HG03103 (cell line): ENCODE results near the gene THEMIS.
"Not testable (repeated sequence)": the region's sequence is repeated elsewhere in the genome, so short reads cannot be mapped to it uniquely, and the experiment has no call there.

Experiments used
- ATAC-seq: cut with Tn5 transposase; IDR thresholded peaks from one replicate; pipeline ENCODE4 v1.9.1; 2021; ENCODE audit warnings: low read depth; ENCODE audit not compliant: unreplicated experiment

The THEMIS gene

DNA sequence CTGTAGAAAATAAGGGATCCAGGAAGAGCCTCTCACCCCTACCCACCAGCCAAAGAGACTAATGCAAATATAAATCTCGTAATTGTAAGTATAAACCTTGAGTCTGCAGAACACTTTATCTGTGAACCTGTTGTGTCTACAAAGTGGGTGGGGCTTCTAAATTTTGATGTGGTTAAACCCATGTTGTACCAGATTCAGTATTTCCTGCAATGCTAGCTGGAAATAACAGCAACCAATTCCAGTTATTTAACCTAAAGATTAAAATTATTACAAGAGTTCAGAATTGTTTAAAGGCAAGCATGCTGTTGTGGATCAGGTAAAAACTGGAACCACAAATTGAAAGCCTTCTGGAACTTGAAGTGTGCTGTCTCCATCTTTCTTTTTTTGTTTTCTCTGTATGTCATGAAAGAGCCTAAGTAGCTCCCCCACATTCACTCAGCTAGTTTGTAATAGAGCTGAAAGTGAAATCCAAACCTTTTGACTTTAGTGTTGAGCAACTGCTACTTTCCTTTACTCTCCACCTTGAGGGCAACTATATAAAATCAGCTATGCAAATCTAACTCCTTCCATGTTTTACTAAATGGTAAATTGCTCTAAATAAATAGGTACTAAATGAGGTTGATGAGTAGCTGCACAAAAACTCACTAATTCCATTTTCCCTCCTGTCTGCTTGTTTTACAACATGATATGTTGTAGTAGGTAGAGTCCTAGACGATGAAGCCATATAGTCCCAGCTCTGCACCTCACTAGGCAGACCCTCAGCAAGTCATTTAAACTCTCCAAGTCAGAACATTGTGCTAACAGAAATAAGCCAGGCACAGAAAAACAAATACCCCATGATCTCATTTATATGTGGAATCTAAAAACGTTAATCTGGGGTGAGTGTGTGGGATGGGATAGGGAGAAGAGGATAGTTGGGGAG is 17.9 kb upstream of the THEMIS start:
- no peak for ATAC-seq

DNA sequence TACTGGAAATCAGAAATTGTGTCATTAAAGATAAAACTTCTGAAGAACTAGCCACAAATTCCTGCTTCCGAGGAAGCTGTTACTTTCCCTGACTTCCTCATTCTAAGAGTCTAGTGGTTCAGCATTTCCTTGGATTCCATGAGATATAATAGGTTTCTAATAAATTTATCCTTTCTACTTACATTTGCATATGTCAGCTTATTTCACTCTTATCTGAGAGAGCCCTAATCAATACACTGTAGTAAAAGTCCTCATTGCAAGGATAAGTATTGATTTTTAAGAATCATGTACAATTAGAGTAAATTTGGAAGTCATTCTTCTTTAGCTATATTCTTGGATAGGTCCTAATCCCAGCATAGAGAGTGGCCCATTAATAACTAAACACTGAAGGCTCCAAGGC is 16.9 kb upstream of the THEMIS start:
- no peak for ATAC-seq

DNA sequence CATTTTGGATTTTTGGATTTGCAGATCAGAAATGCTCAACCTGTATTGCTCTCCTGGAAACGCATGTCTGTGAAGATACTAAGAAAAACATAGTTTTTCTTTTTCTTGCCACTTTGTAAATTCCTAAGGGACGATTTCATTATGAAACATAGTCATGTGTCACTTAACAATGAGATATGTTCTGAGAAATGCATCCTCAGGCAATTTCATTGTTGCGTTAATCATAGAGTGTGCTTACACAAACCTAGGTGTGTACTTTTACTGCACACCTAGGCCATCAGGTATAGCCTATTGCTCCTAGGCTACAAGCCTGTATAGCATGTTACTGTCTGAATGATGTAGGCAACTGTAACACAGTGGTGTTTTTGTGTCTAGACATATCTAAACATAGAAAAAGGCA is 13.4 kb upstream of the THEMIS start:
- ATAC-seq = no peak

DNA sequence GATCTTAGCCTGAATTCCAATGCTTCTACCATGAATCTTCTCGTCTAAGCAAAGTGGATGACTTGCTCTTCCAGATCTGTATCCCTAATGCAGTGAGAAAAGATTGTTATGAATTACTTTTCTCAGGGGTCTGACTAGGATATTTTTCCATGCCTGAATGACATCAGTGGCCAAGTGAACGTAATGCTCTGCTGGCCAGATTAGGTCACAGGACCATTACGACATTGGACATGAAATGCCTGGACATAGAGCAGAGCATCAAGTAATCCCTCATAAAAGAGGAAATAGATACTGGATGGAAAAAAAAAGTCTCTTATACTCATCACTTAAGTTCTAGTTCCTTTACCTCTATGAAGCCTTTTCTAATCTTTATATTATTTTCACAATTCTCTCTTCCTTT is 12.1 kb upstream of the THEMIS start:
- ATAC-seq = no peak

DNA sequence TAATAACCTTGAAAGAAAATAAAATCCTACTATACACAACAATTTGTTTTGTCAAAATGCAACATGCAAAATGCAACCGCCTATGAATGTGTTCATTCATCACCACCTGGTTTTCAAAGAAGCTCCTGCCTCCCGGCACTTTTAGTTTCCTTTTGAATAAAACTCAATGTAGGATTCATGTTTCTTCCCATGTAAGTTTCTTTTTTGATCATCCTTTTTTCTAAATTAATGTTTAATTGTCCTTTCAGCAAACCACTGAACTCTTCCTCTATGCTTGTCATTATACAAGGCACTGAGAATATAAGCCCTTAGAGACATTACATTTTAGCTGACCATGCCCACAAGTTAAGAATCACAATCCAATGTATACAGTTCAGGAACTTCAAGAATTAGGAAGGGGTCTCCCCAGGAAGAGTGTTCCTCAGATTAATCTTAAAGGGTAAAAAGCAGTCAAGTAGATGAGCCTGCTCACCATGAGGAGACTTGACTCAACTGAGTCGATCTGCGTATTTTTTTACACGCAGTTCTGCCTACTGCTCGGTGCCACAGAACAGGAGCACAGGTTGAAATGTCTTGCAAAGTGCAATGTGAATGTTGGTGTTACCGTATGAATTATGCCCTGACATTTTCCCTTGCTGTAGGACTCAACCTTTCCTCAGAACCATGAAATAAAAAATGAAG is 7.2 kb upstream of the THEMIS start:
- no peak for ATAC-seq

DNA sequence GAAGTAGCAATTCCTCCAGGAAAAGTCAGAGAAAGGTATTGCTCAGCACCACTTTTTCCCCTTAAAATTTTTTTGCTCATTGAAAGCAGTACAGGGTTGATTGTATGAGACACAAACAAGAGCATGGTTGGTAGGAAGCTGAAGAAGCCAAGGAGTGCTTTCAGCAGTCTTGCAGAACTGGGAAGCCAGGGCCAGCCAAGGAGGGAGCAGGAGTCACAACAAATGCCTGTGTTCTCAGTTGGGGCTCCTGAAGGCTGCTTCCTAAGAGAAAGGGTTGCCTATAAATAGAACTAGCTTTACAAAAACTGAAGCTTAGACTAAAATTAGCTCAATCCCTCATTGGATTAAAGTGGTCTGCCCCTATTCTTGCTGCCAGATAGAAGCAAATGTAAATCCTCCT is 3.3 kb upstream of the THEMIS start:
- no peak for ATAC-seq

DNA sequence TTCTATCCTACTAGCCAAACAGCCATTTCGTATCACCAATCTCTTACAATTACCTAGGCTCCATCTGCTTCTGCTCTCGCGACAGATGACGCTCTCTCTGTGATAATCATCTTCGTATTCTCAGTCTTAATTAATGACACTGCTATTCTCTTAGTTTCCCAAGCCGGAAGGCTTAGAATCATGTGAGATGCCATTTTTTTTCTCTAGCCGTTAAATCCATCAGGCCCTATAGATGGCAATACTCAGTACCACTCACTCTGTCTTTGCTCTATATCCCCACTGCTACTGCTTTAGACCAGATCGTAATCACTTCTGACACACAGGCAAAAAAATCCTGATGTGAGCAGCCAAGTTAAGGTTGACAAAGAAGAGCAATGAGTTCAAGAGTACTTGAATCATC is 2.1 kb upstream of the THEMIS start:
- no peak for ATAC-seq

DNA sequence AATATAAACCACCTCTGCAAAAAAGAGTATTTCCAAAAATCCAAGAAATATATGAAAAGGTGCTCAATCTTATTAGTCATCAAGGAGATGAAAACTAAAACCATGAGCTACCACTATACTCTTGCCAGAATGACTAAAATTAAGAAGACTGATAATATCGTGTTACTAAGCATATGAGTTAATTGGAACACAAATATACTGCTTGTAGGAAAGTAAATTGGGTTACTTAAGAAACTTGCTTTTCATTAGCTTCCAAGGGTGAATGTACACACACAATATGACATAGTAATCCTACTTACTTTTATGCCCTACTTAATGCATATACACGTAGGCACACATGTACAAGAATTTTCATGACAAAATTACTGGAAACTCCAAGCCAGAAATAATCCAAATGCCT is 3.4 kb downstream of the THEMIS start:
- ATAC-seq = no peak

DNA sequence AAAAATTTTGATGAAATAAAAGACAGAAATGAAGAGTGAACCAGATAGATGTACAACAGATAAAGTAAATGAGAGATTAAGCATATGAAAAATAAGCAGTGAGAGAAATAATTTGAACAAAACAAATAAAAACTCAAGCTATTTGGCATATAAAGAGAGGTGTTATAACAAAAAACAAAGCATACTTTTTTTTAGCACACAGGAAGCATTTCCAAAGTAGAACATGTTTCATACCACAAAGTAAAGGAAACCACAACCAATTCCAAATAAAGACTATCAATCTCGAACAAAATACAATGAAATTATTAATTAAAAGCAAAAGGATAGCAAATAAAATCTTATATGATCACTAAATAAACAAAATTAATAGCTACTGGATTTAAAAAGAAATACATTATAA is 6.8 kb downstream of the THEMIS start:
- ATAC-seq = no peak

DNA sequence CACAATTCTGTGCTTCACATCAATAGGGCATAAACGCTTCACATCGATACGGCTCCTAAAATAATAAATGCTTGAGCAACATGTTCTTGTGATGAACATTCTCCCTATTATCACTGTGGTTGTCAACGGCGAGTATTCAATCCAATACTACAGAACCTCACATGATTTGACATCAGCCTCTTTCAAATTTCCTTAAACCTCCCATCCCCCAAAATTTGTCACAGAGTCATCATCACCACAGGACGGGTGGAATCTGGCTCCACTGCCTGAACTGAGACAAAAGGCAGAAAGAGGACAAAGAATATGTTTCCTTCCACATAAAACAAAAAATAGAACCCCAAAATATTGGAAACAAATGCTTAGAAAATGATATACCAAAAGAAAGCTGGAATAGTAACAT is 7.3 kb downstream of the THEMIS start:
- no peak for ATAC-seq

DNA sequence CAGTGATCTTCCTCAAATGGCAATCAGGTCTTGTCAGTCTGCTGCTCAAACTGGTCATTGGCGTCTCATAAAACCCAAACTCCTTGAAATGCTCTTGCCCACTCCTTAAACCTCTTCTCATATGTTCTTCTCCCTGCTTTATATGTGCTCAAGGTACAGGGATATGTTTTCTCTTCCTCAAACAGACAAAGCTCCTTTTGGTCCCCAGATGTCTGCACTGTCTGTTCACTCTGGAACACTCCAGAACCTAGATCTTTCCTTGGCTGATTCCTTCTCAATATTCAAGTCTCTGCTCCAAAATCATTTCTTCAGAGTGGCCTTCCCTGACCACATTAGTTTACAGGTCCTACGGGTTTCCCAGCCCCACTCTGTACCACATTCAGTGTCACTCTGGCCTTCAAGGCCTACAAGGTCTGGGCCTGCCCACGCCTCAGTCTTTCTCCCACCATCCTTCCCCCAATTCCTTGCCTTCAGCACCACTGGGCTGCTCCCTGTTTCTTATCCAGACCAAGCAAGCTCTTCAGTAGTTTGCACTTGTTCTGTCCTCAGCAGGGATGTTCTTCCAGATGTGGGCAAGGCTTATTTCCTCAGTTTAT is 9.0 kb downstream of the THEMIS start:
- no peak for ATAC-seq

DNA sequence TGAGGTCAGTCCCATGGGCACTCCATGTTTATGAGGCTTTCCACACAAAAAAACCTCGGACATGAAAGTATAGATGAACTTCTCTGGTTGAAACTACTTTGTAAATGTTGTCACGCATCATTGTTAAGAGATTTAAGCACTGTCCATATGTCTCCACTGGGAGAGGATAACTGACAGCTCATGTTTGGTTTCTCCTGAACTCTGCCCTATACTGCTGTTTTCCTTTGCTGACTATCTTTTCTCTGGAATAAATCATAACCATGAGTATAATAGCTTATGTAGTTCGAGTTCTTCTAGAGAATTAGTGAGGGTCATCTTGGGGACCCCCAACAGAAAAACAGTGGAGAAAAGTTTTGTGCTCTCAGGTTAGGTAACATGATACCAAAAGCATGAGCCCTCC is 14.3 kb downstream of the THEMIS start:
- ATAC-seq = no peak

DNA sequence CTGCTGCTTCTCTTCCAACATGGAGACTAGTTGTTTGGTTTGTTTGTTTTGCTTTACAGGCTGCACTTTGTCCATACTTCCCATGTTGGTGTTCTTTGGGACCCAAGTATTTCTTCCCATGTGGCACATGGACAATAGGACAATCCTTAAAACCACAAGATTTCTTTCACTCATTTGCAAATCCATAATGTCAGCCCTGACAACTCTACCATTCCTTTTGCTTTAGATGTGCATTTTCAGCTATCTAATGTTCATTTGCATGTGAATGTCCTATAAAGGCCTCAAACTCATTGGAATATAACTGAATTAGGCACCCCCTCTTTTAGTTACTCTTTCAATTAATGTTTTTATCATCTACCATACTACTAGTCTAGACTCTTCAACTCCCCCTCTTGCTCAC is 16.7 kb downstream of the THEMIS start:
- no peak for ATAC-seq

DNA sequence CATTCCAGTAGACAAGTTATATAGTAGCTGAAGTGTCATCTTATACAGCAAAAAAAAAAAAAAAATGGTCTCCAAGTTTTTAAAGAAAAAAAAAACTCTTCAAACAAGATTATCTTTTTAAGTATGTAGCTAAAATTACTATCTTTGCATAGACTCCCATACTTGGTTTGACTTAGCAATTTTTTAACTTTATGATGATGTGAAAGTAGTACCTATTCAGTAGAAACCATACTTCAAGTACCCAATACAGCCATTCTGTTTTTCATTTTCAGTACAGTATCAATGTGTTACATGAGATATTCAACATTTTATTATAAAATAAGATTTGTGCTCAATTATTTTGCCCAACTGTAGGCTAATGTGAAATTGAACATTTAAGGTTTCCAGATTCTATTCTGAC is 18.9 kb downstream of the THEMIS start:
- ATAC-seq = not testable (repeated sequence)

DNA sequence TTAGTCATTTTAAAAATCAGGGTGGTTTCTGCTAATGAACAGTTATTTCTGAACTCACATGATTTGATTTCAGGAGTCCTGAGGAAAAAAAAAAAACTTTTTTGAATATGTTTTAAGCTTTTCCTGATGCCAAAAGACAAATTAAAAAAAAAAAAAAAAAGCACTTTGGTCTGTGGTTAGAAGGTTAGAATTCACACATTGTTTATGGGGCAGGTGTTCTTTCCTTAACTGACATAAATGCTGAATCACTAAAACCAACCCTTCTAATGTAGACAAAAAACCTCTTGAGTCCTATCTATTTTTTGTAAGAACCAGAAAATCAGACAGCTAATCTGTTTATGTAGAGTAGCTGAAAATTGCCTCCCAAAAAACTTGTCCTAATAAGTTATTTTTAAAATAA is 20.4 kb downstream of the THEMIS start:
- no peak for ATAC-seq

DNA sequence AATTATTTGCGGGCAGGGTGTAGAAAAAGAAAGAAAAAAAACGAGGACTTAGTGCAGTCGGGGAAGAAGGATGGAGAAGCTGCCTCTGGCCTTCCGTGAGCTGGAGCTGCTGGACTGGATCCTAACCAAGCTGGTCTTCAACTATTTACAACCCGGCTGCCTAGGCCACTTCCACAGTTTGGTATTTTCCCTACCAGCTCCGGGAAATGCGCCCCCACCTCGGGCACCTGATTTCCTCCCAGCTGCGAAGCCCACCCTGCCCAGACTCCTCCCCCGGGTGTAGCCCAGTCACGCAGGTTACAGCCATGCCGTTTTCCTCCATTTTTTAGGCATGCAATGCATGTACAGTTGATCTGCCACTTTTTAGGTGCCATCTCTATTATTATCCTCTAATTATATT is 21.2 kb downstream of the THEMIS start:
- ATAC-seq = no peak

DNA sequence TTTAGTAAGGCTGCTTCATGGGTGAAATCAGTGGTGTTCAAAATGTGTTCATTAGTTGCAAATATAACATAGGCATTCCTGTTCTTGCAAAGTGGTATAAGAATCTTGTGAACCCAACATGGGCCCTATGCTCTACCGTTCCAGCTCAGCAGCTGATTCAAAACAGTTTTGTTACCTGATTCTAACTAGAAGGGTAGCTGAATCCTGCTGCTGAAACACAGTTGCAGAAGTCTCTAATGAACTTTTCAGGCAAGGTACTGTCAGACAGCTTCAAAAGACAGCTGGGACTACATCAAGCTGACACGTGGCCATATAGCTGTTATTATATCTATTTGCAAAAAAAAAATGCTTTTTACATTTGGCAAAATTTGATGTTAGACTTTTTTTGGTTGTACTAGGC is 22.7 kb downstream of the THEMIS start:
- ATAC-seq = no peak

DNA sequence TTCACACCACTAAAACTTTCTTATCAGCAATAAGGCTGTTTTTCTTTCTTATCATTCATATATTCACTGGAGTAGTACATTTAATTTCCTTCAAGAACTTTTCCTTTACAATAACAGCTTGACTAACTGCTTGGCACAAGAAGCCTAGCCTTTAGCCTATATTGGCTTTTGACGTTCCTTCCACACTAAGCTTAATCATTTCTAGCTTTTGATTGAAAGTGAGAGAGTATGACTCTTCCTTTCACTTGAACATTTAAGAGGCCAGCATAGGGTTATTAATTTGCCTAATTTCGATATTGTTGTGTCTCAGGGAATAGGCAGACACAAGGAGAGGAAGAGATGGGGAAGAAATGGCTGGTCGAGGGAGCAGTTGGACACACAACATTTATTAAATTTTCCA is 23.6 kb downstream of the THEMIS start:
- ATAC-seq = no peak

DNA sequence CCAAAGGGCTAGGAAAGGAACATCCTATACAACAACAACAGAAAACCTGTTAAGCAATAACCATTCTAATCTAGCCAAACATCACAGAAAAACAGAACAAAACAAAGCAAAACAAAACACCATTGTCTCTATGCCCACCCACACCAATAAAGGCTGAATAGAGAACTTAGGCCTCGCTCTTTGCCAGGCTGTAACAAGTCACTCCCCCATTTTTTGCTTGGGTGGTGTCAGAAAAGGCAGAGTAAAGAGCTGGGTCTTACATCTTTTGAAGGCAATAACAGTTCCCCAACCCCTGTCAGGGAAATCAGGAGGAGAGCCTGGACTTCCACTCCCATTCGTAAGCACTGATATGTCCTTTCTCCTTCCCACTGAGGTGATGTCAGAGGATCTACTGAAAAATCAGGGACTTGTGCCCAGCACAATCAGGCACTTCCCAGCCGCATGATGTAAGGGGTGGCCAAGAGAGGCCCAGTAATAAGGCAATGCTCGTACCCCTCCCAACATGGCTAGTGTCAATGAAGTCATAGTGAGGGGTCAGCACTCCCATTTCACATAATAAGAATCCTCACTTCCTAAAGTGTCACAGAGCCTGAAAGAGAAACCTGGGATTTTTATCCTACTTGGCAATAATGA is 31.0 kb downstream of the THEMIS start:
- ATAC-seq = no peak

DNA sequence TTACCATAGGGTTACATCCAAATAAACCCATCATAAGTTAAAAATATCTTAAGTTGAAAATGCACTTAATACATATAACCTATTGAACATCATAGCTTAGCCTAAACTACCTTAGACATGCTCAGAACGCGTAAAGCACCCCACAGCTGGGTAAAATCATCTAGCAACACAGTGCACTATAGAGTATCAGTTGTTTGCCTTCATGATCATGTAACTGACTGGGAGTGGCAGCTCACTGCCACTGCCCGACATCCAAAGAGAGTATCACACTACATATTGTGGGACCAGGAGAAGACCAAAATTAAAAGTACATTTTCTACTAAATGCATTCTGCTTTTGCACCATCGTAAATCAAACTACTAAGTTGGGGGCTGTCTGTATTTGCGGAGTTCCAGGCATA is 31.7 kb downstream of the THEMIS start:
- no peak for ATAC-seq

DNA sequence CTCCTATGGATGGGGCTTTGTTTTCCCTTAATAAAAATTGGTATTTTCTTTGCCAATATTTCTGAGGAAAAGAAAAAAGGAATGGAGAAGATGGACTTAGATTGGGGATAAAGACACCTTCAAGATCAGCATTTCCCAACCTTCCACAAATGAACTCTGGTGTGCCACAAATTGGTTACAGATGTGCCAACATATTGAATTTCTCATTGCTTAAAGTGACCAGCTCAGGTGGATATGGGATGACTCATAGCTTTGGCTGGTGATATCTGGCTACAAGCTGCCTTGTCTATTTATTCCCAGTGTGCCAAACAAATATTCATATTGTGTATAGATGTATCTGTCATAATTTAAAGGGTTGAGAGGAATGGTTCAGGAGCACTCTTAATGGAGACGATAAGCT is 32.5 kb downstream of the THEMIS start:
- no peak for ATAC-seq
